Cerebellar cortex (tissue), 1 donor: ENCODE data around the gene JARID2.
"Not testable (repeated sequence)": the region's sequence is repeated elsewhere in the genome, so short reads cannot be mapped to it uniquely, and the experiment has no call there.

ENCODE experiments used
- DNase-seq: peaks from one replicate; pipeline ENCODE4 v3.0.0-alpha.2; 2015; ENCODE audit warnings: low spot score

JARID2 gene

DNA sequence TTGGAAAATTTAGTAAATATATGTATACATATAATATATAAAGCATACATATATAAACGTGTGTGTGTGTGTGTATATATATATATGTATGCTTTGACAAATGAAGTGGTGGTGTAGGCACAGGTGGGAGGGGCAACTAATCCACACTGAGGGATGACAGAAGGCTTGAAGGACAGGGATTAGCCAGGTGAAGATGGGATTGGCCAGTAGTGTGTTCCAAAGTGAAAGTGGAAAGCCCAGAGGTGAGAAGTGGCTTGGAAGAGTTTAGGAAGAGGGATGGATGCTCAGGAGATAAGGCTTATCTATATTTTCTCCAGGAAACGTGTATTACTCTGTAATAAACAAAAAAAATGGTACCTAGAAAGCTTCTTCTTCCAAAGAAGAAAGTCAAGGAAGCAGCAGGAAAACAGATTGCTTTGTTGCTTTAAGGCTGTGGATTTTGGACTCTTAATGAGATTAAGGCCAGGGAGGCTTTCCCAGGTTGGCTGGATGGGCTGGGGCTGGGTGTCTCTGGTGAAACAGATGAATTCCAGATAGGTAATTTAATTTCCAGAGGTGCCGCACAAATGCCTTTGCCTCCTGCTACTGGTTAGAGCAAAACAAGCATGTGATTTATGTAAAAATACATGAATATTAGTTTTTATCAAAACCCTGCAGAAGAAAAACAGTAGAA is 63.9 kb downstream of the JARID2 start:
- no peak for DNase-seq

DNA sequence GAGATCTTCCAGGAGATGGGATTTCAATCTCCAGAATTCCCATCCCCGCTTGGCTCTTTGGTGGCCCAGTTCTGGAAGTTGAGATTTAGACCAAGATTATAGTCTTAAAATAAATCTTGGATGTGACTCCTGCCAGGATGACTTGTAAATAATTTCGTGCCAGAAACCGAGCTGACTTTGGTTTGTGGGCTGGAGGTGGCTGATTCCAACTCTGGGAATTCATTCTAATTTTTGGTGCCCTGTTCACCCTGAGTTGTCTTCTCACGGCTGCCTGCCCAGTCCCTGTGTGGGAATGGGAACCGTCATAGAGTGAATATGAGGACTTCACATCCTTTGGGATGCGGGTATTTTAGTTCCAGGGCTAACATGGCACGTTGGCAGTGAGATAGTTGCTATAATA is 64.8 kb downstream of the JARID2 start:
- DNase-seq, result no peak

DNA sequence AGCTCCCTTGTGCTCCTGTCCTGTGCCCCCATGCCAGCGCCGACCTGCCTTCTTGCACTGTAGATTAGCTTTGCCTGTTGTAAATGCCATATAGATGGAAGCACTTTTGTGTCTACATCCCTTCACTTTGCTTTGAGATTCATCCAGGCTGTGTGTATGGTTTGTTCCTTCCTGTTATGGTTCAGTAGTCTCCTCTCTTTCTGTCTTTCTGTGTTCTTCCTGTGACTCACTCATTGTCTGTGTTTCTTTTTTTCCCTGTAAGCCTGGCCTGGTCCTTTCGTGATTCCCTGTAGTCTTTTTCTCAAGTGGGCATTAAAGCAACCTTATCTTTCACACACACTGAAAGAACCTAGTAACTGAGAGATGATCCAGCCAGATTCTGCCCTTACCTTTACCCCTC is 66.6 kb downstream of the JARID2 start:
- no peak for DNase-seq

DNA sequence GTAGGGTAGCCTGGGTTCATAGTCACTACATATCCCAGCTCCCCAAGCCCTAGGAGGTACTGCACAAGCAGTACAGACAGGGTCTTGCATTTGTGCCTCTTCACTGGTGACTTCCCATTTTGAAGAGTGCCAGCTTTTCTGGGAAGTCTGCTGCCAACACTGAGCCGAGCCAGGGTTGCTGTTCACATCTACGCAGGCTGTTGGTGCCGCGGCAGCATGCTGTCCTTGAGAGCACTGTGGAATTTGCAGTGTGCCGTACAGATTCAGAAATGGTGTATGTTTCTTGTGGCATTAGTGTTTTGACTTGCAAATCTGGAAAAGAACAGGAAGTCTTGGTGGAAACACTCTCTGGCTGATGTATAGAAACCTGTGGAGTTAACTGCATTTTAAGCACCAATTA is 67.5 kb downstream of the JARID2 start:
- DNase-seq, result peak; percentile 92

DNA sequence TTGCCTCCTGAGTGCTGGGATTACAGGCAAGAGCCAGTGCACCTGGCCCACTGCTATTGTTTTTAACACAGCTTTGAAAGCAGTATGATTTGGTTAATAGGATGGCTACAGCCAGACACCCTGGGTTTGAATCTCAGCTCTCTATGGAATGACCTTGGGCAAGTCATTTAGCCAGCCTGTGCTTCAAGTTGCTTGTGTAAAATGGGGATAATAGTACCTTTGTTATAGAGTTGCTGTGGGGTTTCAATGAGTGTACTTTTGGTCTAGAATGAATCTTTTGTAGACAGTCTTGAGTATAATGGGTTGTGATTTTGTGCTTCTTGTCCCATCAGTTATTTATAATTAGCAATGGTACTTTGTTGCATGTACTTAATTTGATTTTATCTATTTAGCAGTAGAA is 70.9 kb downstream of the JARID2 start:
- no peak for DNase-seq

DNA sequence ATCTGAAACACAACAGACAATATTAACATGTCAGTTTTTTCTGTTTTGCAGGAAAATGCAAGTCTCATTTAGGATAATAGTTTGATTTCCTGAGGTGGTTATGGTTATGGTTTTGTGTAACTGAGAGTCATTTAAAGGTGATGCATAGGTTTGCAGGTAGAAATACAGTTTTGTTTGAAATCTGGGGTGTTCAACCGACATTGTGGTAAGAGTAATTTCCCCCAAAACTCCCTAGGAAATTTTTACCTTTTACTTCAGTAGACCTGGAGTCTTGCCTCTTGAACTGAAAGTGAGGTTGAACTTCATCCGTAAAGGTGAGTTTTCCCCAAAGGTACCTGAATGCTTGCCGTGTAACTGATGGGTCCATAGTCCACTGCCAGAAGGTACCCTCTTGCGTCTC is 71.4 kb downstream of the JARID2 start:
- DNase-seq, result no peak

DNA sequence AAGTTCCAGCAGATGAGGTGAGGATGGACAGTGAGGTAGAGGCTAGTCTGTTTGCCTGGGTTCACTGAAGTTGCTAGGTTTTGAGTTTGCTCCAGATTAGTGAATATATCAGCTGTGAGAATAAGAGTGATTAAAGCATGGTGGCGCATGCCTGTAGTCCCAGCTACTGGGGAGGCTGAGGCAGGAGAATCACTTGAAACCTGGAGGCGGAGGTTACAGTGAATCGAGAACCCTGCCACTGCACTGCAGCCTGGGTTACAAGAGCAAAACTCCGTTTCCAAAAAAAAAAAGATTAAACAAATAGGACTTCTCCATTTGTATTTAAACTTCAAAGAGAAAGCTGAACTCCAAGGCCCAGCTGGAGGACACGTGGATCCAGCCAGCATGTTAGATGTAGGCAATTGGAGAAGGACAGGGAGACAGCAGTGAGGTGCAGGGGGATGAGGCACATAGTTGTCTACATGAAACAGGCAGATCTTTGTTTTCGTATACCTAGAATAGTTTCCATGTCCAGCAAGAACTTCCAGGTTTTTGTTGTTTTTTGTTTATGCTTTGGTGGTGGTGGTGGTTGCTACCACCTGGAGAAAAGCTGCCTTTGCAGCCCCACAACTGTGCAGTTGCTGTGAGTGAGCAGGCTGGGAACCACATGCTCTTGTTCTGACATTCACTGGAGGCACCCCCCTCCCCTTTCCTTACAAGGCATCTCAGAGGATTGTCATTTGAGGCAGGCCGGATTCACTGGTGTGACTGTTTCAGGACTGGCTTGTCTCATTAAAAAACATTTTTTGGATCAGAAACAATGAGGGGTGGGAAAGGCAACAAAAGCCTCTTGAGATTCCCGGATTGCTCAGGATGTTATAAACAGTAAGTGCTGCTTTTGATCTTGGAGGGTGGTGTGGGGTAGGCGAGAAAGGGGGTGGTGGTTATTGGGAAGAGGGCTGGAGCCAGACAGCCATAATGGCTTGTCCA is 72.3 kb downstream of the JARID2 start:
- DNase-seq, result no peak

DNA sequence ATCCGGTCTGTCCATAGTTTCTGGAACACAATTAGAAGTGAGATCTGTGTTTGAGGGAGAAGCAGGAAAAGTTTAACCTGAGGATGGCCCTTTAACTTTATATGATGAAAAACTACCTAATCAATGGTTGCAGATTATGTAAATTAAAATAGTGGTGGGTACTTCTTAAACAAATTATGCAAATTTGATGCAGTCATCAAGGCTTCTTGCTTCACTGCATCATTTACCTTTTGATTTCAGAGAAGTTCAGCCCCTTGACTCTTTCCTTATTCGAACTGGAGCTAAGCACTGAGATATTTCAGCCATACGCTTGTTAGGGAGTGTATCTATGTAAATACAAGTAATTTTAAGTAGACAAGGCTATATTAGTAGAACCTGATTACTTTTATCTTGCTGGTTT is 73.8 kb downstream of the JARID2 start:
- DNase-seq, result no peak

DNA sequence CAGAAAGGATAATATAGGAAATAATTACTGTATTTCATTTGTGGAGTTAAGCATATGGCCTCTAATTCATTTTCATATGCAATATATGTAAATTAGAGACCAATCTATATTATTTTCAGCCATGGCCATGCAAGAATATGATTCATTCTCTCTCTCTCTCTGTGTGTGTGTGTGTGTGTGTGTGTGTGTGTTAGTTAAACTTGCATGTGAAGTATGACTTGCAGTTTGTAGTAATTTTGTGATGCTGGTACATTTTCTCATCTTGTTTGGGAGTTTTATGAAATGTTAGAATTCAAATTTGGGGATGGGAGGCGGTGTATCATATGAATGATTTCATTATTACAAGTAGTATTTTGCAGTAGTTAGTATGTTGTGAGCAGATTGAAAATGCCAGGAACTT is 74.8 kb downstream of the JARID2 start:
- no peak for DNase-seq

DNA sequence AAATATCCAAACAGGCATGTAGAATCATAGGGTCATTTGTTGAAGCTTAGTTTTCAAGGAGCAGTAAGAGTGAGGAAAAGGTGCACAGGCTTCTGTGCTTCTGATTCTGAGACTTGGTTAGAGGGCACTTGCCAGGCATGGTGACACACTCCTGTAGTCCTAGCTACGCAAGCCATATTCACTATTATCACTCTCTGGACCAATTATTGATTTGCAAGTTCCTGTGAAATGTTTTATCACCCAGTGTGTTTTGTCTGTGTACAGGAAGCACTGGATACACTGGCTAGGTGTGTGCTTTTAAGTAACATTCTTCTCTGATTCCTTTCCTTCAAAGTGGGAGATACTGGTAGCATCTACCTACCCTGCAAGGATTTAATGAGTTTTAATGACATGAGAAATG is 76.3 kb downstream of the JARID2 start:
- no peak for DNase-seq

DNA sequence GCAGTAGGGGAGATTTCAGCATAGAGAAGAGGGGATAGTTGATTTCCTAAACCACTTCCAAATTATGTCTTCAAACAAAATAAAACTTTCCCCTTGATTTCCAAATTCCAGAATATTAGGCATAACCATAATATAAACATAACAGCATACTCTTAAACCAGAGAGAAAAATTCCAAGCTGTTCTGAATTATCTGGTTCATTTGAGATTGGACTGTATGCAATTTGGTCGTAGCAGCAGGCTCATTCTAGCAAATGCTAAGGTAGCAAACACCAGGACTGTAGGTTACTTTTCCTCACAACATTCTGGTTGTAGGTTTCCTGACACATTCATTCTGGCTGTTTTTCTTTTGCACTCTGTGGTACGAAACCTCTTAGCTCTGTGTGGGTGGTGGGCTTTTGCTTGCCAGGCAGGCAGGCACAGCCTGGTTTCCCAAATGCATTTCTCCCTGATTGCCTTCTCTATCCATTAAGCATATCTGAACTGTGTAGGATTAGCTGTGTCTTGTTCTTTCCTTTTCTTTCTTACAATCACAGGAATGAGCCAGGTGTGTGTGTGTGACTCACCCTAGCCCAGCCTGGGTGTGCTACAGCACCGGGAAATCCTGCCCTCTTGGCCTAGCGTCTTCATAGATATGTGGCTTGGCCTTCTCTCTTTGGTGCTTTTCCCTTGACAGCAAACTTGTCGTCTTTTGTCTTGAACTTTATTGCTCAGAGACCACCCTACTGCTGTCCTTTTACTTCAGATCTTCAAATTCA is 77.1 kb downstream of the JARID2 start:
- peak; percentile 69 for DNase-seq

DNA sequence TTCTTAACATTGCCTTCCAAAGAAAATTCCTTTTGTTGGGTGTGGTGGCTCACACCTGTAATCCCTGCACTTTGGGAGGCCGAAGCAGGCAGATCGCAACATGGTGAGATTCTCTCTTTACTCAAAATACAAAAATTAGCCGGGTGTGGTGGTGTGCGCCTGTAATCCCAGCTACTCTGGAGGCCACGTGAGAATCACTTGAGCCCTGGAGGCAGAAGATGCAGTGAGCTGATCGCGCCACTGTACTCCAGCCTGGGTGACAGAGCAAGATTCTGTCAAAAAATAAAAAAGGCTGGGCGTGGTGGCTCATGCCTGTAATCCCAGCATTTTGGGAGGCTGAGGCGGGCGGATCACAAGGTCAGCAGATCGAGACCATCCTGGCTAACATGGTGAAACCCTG is 77.7 kb downstream of the JARID2 start:
- not testable (repeated sequence) for DNase-seq

DNA sequence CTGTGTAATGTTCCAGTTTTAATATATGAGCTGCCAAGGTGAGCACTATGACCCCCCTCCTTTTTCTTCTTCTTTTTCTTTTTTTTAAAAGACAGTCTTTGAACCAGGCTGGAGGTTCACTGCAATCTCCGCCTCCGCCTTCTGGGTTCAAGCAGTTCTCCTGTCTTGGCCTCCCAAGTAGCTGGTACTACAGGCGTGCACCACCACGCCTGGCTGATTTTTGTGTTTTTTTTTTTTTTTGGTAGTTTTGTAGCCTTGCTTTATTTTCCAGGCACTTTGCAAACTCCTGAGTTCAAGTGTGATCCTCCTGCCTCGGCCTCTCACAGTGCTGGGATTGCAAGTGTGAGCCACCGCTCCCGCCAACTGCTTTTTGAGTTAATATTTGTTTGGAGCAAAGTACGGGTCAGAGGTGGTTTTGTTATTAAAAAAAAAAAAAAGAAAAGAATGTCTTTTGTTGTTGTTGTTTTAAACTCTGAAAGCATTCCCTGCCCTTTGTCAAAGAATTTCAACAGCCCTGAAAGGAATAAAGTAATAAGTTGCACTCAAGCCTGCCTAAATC is 78.6 kb downstream of the JARID2 start:
- no peak for DNase-seq

DNA sequence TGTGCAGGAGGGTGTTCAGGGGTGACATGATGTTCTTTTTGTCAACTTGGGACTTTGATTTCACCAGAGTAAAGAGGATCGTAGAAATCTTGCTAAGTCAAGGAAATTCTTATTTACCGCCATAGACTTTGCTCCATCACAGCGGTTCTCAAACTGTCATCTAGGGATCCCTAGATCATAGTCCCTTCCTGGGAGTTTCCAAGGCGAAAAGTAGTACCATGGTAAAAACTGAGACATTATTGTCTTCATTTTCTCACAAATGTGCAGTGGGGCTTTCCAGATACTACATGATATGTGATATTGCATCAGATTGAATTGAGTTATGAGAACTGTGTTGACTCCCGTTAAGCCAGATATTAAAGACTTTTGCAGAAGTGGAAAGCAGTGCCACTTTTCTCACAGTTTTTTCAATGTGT is 79.7 kb downstream of the JARID2 start:
- no peak for DNase-seq

DNA sequence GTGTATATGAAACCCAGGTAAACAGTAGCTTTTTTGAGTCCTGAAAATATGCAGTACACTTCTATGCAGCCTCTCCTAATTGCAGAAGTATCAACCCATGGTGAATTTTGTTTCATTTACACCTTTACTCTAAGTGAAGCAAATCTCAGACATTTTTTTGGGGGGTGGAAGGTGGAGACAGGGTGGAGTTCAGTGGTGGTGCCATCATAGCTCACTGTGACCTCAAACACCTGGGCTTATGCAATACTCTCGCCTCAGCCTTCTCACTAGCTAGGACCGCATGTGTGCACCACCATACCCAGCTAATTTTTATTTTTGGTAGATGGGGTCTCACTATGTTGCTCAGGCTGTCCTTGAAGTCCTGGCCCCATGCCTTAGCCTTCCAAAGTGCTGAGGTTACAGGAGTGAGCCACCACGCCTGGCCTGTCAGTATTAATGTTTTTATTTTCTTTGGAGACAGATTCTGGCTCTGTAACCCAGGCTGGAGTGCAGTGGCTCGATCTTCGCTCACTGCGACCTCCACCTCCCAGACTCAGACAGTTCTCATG is 80.3 kb downstream of the JARID2 start:
- no peak for DNase-seq

DNA sequence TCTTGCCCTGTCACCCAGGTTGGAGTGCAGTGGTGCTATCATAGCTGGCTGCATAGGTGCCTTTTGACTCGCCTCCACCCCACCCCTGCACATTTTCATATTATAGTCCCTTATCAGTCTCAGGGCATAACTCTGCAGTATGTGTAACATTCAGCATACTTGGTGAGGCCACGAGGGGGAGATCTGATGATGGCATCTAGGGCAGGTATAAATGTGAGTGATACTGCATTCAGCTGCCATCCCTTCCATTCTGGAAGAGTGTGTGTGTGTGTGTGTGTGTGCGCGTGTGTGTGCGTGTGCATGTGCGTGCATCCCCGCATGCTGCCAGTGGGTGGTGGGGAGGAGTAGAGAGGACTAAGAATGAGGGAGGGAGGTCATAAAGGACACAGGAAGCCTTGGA is 81.4 kb downstream of the JARID2 start:
- DNase-seq, result peak; percentile 72

DNA sequence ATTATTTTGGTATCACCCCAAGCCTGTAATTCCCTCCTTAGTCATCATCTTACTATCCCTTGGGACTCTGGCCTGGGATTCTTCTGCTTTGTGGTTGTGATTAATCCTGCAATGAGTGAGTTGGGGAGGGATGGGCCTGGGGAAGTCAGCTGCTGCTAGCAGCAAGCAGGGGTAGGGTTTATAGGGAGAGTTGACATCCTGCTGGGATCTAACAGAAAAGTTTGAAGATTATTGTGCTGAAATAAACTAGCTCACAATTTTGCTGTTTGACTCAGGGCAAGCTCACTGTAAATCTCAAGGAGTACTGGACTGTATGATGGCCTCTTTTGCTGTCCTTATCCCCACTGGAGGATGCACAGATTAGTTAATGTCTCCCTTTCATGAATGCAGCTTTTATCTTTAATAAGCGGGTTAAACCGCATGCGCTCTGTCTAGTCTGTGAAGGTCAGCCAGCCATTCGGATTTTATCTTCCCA is 83.4 kb downstream of the JARID2 start:
- no peak for DNase-seq

DNA sequence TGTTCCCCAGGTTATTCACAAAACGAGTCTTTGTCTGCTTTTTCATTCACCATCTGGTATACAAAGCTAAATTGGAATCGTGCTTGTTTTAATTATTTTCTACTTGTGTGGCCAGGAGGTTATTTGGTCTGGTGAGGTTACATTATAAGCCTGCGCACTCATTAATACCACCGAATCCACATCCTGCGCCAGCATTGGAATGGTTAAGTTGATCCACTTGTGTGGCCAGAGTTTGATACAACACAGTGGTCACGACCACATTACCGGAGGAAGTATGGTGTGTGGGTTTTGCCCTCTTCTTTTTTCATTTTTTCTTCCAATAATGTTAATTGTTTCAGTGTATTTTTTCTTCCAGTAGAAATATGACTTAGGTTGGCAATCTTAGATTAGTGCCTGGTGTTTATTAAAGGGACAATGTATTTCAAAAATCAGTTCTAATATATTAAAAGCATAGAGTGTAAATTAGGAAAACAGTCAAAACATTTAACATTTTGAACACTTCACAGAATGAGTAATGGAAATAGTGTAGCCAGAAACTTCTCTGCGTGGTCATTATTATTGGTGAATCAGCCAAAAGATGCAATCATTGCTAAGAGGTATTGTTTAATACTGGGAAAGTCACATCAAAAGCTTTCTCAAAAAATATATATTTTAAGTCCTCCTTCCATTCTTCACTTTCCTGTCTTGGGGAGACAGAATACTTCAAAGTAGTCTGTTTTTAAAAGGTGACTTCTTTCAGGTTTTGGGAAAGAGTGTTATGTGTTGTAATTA is 84.5 kb downstream of the JARID2 start:
- no peak for DNase-seq

DNA sequence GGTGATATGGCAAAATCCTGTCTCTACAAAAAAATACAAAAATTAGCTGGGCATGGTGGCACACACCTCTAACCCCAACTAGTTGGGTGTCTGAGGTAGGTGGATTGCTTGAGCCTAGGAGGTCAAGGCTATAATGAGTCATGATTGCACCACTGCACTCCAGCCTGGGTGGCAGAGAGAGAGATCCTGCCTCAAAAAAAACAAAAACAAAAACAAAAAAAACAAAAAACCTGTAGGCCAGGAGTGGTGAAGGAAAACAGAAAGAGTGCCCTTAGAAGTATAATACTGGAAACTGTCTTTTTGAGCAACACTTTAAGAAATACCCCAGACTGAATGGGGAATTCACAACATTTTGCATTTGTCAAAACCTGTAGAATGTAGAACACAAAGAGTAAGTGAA is 85.3 kb downstream of the JARID2 start:
- DNase-seq, result no peak

DNA sequence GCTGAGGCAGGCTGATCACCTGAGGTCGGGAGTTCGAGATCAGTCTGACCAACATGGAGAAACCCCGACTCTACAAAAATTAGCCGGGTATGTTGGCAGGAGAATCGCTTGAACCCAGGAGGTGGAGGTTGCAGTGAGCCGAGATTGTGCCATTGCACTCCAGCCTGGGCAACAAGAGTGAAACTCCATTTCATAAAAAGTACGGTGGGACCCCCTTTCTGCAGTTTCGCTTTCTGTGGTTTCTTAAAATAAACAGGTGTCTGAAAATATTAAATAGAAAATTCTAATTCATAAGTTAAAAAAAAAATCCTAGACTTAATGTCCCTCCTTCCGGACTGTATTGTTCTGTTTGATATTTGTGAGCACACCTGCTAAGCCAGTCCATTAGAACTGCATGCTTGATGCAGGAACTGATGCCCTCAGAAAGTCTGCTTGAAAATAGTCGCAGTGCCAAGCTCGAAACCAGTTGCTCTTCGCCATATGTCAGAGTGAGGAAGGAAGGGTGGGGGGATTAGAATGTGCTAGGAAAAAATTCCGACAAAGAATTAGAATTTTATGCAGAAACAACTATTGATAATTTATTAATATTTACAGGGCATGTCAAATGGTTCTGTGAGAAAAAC is 85.9 kb downstream of the JARID2 start:
- peak; percentile 73 for DNase-seq

DNA sequence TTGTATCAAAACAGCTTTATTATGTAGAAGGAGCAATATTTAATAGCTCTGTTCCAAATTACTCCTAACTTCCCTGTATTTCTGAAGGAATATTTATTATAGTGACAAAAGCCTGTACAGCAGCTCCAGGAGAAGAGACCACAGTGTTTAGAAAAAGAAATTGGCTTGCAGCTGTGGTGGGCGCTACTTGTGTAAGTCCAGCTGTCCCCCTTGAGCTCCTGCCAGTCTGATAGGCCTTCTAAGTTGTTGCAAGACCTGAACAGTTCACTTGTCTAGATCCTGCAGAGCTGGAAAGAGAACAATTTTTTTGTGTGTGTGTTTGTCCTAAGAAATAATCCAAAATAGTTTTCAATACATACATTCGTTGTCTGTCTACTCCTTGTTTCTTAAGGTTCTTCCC is 86.6 kb downstream of the JARID2 start:
- DNase-seq, result no peak
